HepG2 (cell line): ENCODE data around the gene AP3B2. TPM values are rescaled to one million over a fixed set of nuclear protein-coding genes. Genes with fewer than 3 reads are reported as not detected.

Source experiments
- ERF ChIP-seq: IDR thresholded peaks from 2 replicates; pipeline ENCODE4 v1.6.1; 2018; ENCODE audit warnings: missing biosample characterization, missing genetic modification reagents
- HNF4A ChIP-seq: sonication (generic); formaldehyde crosslinking; IDR thresholded peaks from 2 replicates; pipeline ENCODE4 v1.4.0; 2020; ENCODE audit warnings: missing genetic modification reagents
- KAT2B ChIP-seq: fragments of 150-350 bp; IDR thresholded peaks from 2 replicates; pipeline ENCODE4 v1.6.1; 2014; ENCODE audit warnings: low read depth, low read length, borderline replicate concordance
- NFYB ChIP-seq: sonication (generic); formaldehyde crosslinking; IDR thresholded peaks from 2 replicates; pipeline ENCODE4 v1.4.0; 2020; ENCODE audit warnings: missing genetic modification reagents
- NR0B2 ChIP-seq: sonication (generic); formaldehyde crosslinking; IDR thresholded peaks from 2 replicates; pipeline ENCODE4 v1.4.0; 2020; ENCODE audit warnings: mild to moderate bottlenecking, missing genetic modification reagents
- PHF5A ChIP-seq: IDR thresholded peaks from one replicate; pipeline ENCODE4 v1.6.1; 2018; ENCODE audit warnings: low read depth, missing genetic modification reagents; ENCODE audit not compliant: unreplicated experiment
- PITX1 ChIP-seq: sonication (generic); formaldehyde crosslinking; IDR thresholded peaks from 2 replicates; pipeline ENCODE4 v1.5.1; 2020; ENCODE audit warnings: mild to moderate bottlenecking, missing genetic modification reagents
- RBM39 ChIP-seq: fragments of 200-400 bp; formaldehyde crosslinking; IDR thresholded peaks from one replicate; pipeline ENCODE4 v1.6.1; 2018; ENCODE audit warnings: antibody characterized with exemption, mild to moderate bottlenecking, low read depth, low read length; ENCODE audit not compliant: poor library complexity, severe bottlenecking
- REPIN1 ChIP-seq: sonication (generic); formaldehyde crosslinking; IDR thresholded peaks from 2 replicates; pipeline ENCODE4 v1.8.0; 2022; ENCODE audit warnings: missing genetic modification reagents, low read depth, mild to moderate bottlenecking, borderline replicate concordance
- XBP1 ChIP-seq: sonication (generic); formaldehyde crosslinking; IDR thresholded peaks from 2 replicates; pipeline ENCODE4 v1.5.0; 2020; ENCODE audit warnings: missing genetic modification reagents
- ZBTB43 ChIP-seq: sonication (generic); formaldehyde crosslinking; conservative IDR thresholded peaks from 2 replicates; pipeline ENCODE4 v1.4.0; 2020; ENCODE audit warnings: missing genetic modification reagents
- ZMAT3 ChIP-seq: sonication (generic); formaldehyde crosslinking; conservative IDR thresholded peaks from 2 replicates; pipeline ENCODE4 v1.7.0; 2021; ENCODE audit warnings: missing genetic modification reagents
- ZMAT5 ChIP-seq: sonication (generic); formaldehyde crosslinking; IDR thresholded peaks from 2 replicates; pipeline ENCODE4 v1.5.0; 2020; ENCODE audit warnings: mild to moderate bottlenecking, low read depth, missing genetic modification reagents, borderline replicate concordance
- ZNF136 ChIP-seq: sonication (generic); formaldehyde crosslinking; IDR thresholded peaks from 2 replicates; pipeline ENCODE4 v1.8.1; 2022; ENCODE audit warnings: low read depth, mild to moderate bottlenecking, moderate library complexity, missing genetic modification reagents
- ZNF251 ChIP-seq: sonication (generic); formaldehyde crosslinking; IDR thresholded peaks from 2 replicates; pipeline ENCODE4 v1.9.0; 2021; ENCODE audit warnings: mild to moderate bottlenecking, missing genetic modification reagents
- ZNF496 ChIP-seq: sonication (generic); formaldehyde crosslinking; IDR thresholded peaks from 2 replicates; pipeline ENCODE4 v1.8.1; 2023; ENCODE audit warnings: mild to moderate bottlenecking, moderate library complexity, missing genetic modification reagents; ENCODE audit not compliant: insufficient replicate concordance
- ZNF547 ChIP-seq: sonication (generic); formaldehyde crosslinking; IDR thresholded peaks from 2 replicates; pipeline ENCODE4 v1.5.1; 2020; ENCODE audit warnings: mild to moderate bottlenecking, missing genetic modification reagents
- ZNF605 ChIP-seq: sonication (generic); formaldehyde crosslinking; IDR thresholded peaks from 2 replicates; pipeline ENCODE4 v1.8.0; 2022; ENCODE audit warnings: mild to moderate bottlenecking, missing genetic modification reagents
- ZNF670 ChIP-seq: sonication (generic); formaldehyde crosslinking; IDR thresholded peaks from 2 replicates; pipeline ENCODE4 v1.8.0; 2022; ENCODE audit warnings: mild to moderate bottlenecking, missing genetic modification reagents, borderline replicate concordance
- ZNF800 ChIP-seq: sonication (generic); formaldehyde crosslinking; IDR thresholded peaks from 2 replicates; pipeline ENCODE4 v1.4.0; 2020; ENCODE audit warnings: missing genetic modification reagents
- ZSCAN20 ChIP-seq: sonication (generic); formaldehyde crosslinking; IDR thresholded peaks from 2 replicates; pipeline ENCODE4 v1.4.0; 2020; ENCODE audit warnings: missing genetic modification reagents, mild to moderate bottlenecking, borderline replicate concordance
- ZXDC ChIP-seq: sonication (generic); formaldehyde crosslinking; IDR thresholded peaks from 2 replicates; pipeline ENCODE4 v1.5.0; 2020; ENCODE audit warnings: mild to moderate bottlenecking, missing genetic modification reagents
- polyA plus RNA-seq, 8 experiments: library from polyadenylated mRNA; depleted of rRNA in 3 of 8; stranded (reverse) in 7 of 8; unstranded in 1 of 8; fragments of >200 nt; fragmentation: Illumina TruSeq in 4 of 8; extraction: Trizol in 4 of 8; gene quantifications; 2 replicates each; pipeline versions ENCODE4 v1.2.1 to v1.2.3, GENCODE V29; 2011 to 2016; ENCODE audit warnings: low read depth in 4 of 8, missing spikeins in 1 of 8, mixed read lengths in 1 of 8; ENCODE audit not compliant: insufficient read depth in 1 of 8
- total RNA-seq, 5 experiments: library from RNA; depleted of rRNA; stranded (reverse); fragments of >200 nt; fragmentation: Illumina TruSeq; extraction: Trizol; gene quantifications; 2 replicates each; pipeline ENCODE4 v1.2.3, GENCODE V29; 2016; ENCODE audit warnings: low read depth in 1 of 5

Gene AP3B2
- total and polyA plus RNA-seq, 2 of the 13 experiments (the other 11 are each of a cell fraction or from before 2014, with no cell fraction given) = not detected

- TF ChIP-seq ZNF670 (CRISPR knock-in tag) (0 out of 2 replicates have a peak, but pooled peaks have one; percentile 18), PHF5A (peak; percentile 22), ZNF496 (CRISPR knock-in tag) (no peak), ZNF251 (CRISPR knock-in tag) (no peak), ERF (CRISPR knock-in tag) (peak; percentile 35; the same call in 1 of the 2 replicates), ZMAT5 (CRISPR knock-in tag) (no peak), ZXDC (CRISPR knock-in tag) (0 out of 2 replicates have a peak, but pooled peaks have one; percentile 69), ZMAT3 (CRISPR knock-in tag) (peak; percentile 94), ZNF605 (peak; percentile 58; the same call in 1 of the 2 replicates), ZSCAN20 (no peak), NFYB (CRISPR knock-in tag) (peak; percentile 76), ZBTB43 (0 out of 2 replicates have a peak, but pooled peaks have one; percentile 36), NR0B2 (peak; percentile 67), ZNF800 (peak; percentile 69; the same call in 1 of the 2 replicates), PITX1 (CRISPR knock-in tag) (peak; percentile 99), ZNF547 (CRISPR knock-in tag) (0 out of 2 replicates have a peak, but pooled peaks have one; percentile 11), REPIN1 (CRISPR knock-in tag) (peak; percentile 80; the same call in 1 of the 2 replicates), XBP1 (CRISPR knock-in tag) (peak; percentile 55; the same call in 1 of the 2 replicates), HNF4A (CRISPR knock-in tag) (0 out of 2 replicates have a peak, but pooled peaks have one; percentile 10), ZNF136 (CRISPR knock-in tag) (no peak), RBM39 (peak; percentile 57), KAT2B (no peak)
Measured at GRCh38 chr15:82749951-82750830, 40.5 kb upstream of the AP3B2 start (continued).
